CD4-positive, alpha-beta memory T cell (primary cell): Measurements from ENCODE around the gene SKI. TPM values are rescaled to one million over a fixed set of nuclear protein-coding genes. Genes with fewer than 3 reads are reported as not detected.

Source experiments
- CTCF ChIA-PET: fragments of 350-600 bp; sonication (Branson Sonifier 250); formaldehyde crosslinking; loops from one replicate; lab custom pipeline; 2021; ENCODE audit warnings: inconsistent platforms; ENCODE audit not compliant: partially characterized antibody; lab: Charles Lee
- POLR2A ChIA-PET: fragments of 350-600 bp; sonication (Branson Sonifier 250); formaldehyde crosslinking; loops from one replicate; lab custom pipeline; 2021; ENCODE audit not compliant: partially characterized antibody; lab: Charles Lee
- DNase-seq, 5 donors: peaks; one replicate each; pipeline versions ENCODE4 v3.0.0 to v3.0.0-alpha.2; 2020 to 2022; ENCODE audit warnings: mixed read lengths in 1 of 5
- H3K27ac ChIP-seq: one replicate; pipeline ENCODE4 v1.7.0; 2013; ENCODE audit warnings: low read depth, low read length
- H3K27me3 ChIP-seq: 2 replicates; pipeline ENCODE4 v1.7.0; 2013; ENCODE audit warnings: mild to moderate bottlenecking, low read length, moderate library complexity; ENCODE audit not compliant: insufficient read depth
- H3K36me3 ChIP-seq: 2 replicates; pipeline ENCODE4 v1.7.0; 2013; ENCODE audit warnings: mild to moderate bottlenecking, low read length, moderate library complexity; ENCODE audit not compliant: insufficient read depth
- H3K4me1 ChIP-seq: 2 replicates; pipeline ENCODE4 v1.7.0; 2013; ENCODE audit warnings: mild to moderate bottlenecking, low read length, moderate library complexity; ENCODE audit not compliant: insufficient read depth
- H3K4me3 ChIP-seq, 2 donors: one replicate each; pipeline ENCODE4 v1.7.0; 2013; ENCODE audit warnings: low read length in 2 of 2, mild to moderate bottlenecking in 1 of 2
- H3K9me3 ChIP-seq, 2 donors: one replicate each; pipeline ENCODE4 v1.7.0; 2013; ENCODE audit warnings: low read length in 2 of 2, control low read depth in 1 of 2; ENCODE audit not compliant: control insufficient read depth in 1 of 2
- H3K27ac Mint-ChIP-seq, 7 donors: one replicate each; pipeline ENCODE4 v1.8.0; 2020 to 2021; ENCODE audit warnings: mixed read lengths in 7 of 7, mild to moderate bottlenecking in 6 of 7, inconsistent platforms in 3 of 7, moderate library complexity in 3 of 7
- H3K27me3 Mint-ChIP-seq, 2 donors: one replicate each; pipeline ENCODE4 v1.8.0; 2020 to 2021; ENCODE audit warnings: mixed read lengths in 2 of 2
- H3K36me3 Mint-ChIP-seq, 2 donors: one replicate each; pipeline ENCODE4 v1.8.0; 2020 to 2021; ENCODE audit warnings: mixed read lengths in 2 of 2, inconsistent platforms in 1 of 2, mild to moderate bottlenecking in 1 of 2
- H3K4me1 Mint-ChIP-seq, 4 donors: one replicate each; pipeline ENCODE4 v1.8.0; 2020 to 2021; ENCODE audit warnings: mixed read lengths in 4 of 4, mild to moderate bottlenecking in 1 of 4
- H3K4me3 Mint-ChIP-seq, 8 donors: one replicate each; pipeline ENCODE4 v1.8.0; 2020 to 2021; ENCODE audit warnings: mixed read lengths in 8 of 8, mild to moderate bottlenecking in 7 of 8, moderate library complexity in 6 of 8, inconsistent platforms in 3 of 8
- H3K9me3 Mint-ChIP-seq, 8 donors: one replicate each; pipeline ENCODE4 v1.8.0; 2020 to 2021; ENCODE audit warnings: mixed read lengths in 8 of 8, mild to moderate bottlenecking in 5 of 8, inconsistent platforms in 3 of 8, moderate library complexity in 1 of 8
- intact Hi-C: fragments of 100-400 bp; cut with micrococcal nuclease; formaldehyde crosslinking; loops from one replicate; pipeline ENCODE4 v1.15.1; 2023
- polyA plus RNA-seq, 2 donors: library from polyadenylated mRNA; unstranded; fragments of 300-500 nt; fragmentation: Illumina TruSeq; gene quantifications; one replicate each; pipeline ENCODE4 v1.2.3, GENCODE V29; 2021
- total RNA-seq, 2 experiments: library from RNA; stranded (reverse); gene quantifications; one replicate each; pipeline ENCODE4 v1.2.3, GENCODE V29; 2021

SKI gene
- total and polyA plus RNA-seq, 4 experiments from 2014 or later: 0.08 to 104 (median 48.5) TPM

DNA sequence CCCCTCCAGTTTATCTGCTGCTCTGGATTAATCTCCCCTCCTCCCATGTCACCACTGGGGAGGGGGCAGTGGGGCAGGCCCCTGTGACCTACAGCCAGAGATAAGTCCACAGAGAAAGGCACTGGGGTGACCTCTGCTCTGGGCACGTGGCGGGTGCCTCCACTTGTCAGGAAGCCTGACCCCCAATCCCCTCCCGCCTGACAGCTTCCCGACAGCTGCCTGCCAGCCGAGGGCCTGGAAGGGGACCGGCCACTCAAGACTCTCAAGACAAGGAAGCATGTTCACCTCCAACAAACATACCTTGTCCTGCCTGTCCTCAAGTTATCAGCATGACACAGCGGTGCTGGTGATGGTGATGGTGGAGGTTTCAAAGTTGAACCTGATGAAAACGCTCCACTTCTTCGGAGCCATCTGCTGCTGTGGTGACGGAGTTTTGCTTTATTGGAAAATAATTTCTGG is 30.4 kb upstream of the SKI start:
- H3K36me3 ChIP-seq: no peaks in the 10 kb centered on the region
- H3K4me3 ChIP-seq: no peak overlapping the region
- ChIA-PET POLR2A (interaction anchor here (1.2 to 5.2 kb wide), 4 partner anchors 10 to 183 kb away, joined by 3 to 78 read pairs (median 36); partner anchors contain the start of gene SKI), CTCF (interaction anchor here (4.1 to 11.5 kb wide), 2 partner anchors 35 to 183 kb away, joined by 40 to 236 read pairs; no protein-coding TSS in a partner anchor)
- H3K4me1 ChIP-seq: peaks cover 52% of the 10 kb centered on the region
- no peaks in the 10 kb centered on the region for H3K9me3 ChIP-seq
- H3K27me3 Mint-ChIP-seq: no peaks in the 10 kb centered on the region
- H3K27ac Mint-ChIP-seq: peak overlapping the region; percentile 29 to 89 (median 62)
- intact Hi-C loops: loop anchor here (5.0 kb wide), 2 partner anchors 65 to 330 kb away; partner anchors contain the start of gene PANK4
- H3K9me3 Mint-ChIP-seq: no peaks in the 10 kb centered on the region
- peaks cover 0 to 2% of the 10 kb centered on the region in 2 donors for H3K36me3 Mint-ChIP-seq
- DNase-seq: no peak
- peaks cover 7 to 37% (median 19%) of the 10 kb centered on the region in 4 donors for H3K4me1 Mint-ChIP-seq
- no peaks in the 10 kb centered on the region for H3K27me3 ChIP-seq
- peak overlapping the region; percentile 68 for H3K27ac ChIP-seq
- peak overlapping the region in 1 of 8 donors; percentile 57 for H3K4me3 Mint-ChIP-seq

DNA sequence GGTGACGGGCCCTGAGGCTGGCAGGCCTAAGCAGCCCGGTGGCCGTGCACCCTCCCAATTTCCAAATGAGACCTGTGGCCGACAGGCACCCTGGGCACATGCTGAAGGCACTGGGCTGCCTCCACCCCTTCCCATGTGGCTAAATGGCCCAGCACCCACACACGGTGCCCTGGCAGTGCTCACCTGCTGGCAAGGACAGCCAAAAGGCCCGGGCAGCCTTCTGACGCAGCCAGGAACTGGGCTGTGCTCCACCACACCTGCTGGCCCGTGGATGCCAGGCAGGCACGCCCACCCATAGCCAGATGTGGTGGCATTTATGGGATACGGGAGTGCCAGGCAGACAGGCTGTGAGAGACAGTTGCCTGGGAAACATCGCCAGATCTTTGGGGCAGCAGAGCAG is 29.5 kb upstream of the SKI start:
- peaks cover 45% of the 10 kb centered on the region for H3K4me1 ChIP-seq
- H3K9me3 ChIP-seq: no peaks in the 10 kb centered on the region
- H3K27me3 Mint-ChIP-seq: no peaks in the 10 kb centered on the region
- H3K4me3 ChIP-seq: no peak overlapping the region
- no peaks in the 10 kb centered on the region for H3K9me3 Mint-ChIP-seq
- H3K36me3 ChIP-seq: no peaks in the 10 kb centered on the region
- H3K4me1 Mint-ChIP-seq: peaks cover 7 to 33% (median 18%) of the 10 kb centered on the region in 4 donors
- H3K27ac ChIP-seq: peak overlapping the region; percentile 68
- no peaks in the 10 kb centered on the region for H3K27me3 ChIP-seq
- intact Hi-C loops: loop anchor here (5.0 kb wide), 2 partner anchors 66 to 329 kb away; partner anchors contain the start of gene PANK4
- peak overlapping the region; percentile 89 to 96 (median 92) for H3K27ac Mint-ChIP-seq
- H3K4me3 Mint-ChIP-seq: peak overlapping the region in 5 of 8 donors; percentile 83 to 90 (median 84)
- H3K36me3 Mint-ChIP-seq: peaks cover 0 to 2% of the 10 kb centered on the region in 2 donors
- no peak for DNase-seq
- CTCF ChIA-PET: interaction anchor here (1.2 to 11.5 kb wide), 5 partner anchors 12 to 182 kb away, joined by 3 to 236 read pairs (median 4); no protein-coding TSS in a partner anchor
- POLR2A ChIA-PET: interaction anchor here (0.8 to 2.9 kb wide), 10 partner anchors 9 to 327 kb away, joined by 3 to 83 read pairs (median 6); partner anchors contain the start of genes MORN1, RER1 and SKI

DNA sequence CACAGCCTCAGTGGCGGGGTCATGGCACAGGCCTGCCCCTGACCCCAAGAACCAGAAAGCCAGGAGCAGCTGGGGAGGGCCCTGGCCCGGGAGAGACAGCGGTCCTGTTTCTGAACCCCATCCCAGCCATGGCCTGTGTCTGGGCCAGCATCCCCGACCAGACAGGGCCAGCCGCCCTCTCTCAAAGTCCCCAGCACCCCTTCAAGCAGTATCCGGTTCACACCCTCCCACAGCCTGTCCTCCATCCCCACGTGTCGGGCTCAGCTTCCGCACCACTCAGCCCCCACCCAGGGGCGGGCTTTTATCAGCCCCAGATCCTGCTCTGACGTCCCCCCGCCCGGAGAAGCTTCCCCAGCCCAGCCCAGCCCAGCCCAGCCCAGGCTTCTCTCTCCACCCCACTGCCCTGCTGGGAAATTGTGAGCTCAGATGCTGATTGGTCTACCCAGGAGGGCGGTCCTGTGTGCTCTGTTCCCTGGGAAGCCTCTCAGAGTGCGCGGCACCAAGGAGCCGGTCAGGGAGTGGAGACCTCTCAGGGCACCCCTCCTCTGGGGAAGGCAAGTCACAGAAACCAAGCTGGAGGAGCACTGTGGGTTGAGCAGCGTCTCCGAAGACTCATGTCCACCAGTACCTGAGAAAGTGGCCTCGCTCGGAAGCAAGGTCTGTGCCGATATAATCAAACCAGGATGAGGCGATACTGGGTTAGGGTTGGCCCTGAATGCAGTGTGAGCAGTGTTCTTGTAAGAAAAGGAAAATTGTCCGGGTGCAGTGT is 28.9 kb upstream of the SKI start:
- peak overlapping the region; percentile 68 for H3K27ac ChIP-seq

DNA sequence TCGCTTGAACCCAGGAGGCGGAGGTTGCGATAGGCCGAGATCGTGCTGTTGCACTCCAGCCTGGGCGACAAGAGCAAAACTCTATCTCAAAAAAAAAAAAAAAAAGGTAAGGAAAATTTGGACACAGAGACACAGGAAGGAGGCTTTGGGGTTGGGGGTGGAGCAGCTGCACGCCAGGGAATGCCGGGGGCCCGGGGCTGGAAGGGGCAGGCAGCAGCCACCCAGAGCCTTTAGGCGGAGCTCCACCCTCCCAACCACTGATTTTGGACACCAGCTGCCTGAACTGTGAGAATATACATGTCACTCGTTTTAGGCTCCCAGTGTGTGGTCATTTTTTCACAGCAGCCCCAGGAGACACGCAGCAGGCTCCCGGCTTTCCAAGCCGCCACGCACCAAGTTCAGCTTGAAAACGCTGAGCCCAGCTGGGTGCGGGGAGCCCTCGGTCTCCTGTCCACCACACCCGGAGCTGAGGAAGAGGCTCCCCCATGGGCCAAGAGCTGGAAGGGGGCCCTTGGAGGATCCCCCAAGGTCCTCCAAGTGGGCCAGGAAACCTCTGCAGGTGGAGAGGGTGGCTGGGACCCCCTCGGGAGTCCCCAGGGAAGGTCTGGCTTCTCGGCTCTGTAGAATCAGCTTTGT is 27.7 kb upstream of the SKI start:
- CTCF ChIA-PET: interaction anchor here (1.1 to 11.5 kb wide), 3 partner anchors 51 to 180 kb away, joined by 3 to 236 read pairs (median 4); no protein-coding TSS in a partner anchor

More for the DNA sequence above, 28.9 kb upstream of the SKI start:
- Histone ChIP-seq H3K4me1 (peaks cover 45% of the 10 kb centered on the region), H3K36me3 (no peaks in the 10 kb centered on the region), H3K4me3 (peak overlapping the region; percentile 64 to 68), H3K27me3 (no peaks in the 10 kb centered on the region), H3K9me3 (no peaks in the 10 kb centered on the region)
- Mint-ChIP-seq H3K4me3 (peak overlapping the region; percentile 80 to 90 (median 84)), H3K36me3 (peaks cover 0 to 2% of the 10 kb centered on the region in 2 donors), H3K9me3 (no peaks in the 10 kb centered on the region), H3K27ac (peak overlapping the region; percentile 89 to 96 (median 92)), H3K27me3 (no peaks in the 10 kb centered on the region), H3K4me1 (peaks cover 7 to 33% (median 18%) of the 10 kb centered on the region in 4 donors)
- intact Hi-C loops: loop anchor here (1.0 to 5.0 kb wide), 3 partner anchors 67 to 328 kb away; partner anchors contain the start of gene PANK4
- POLR2A ChIA-PET: interaction anchor here (0.6 to 2.9 kb wide), 18 partner anchors 9 to 386 kb away, joined by 3 to 83 read pairs (median 4); partner anchors contain the start of genes MORN1, RER1 and SKI
- CTCF ChIA-PET: interaction anchor here (0.8 to 11.5 kb wide), 7 partner anchors 12 to 181 kb away, joined by 3 to 236 read pairs (median 4); no protein-coding TSS in a partner anchor
- peak; percentile 78 to 90 (median 81) for DNase-seq

DNA sequence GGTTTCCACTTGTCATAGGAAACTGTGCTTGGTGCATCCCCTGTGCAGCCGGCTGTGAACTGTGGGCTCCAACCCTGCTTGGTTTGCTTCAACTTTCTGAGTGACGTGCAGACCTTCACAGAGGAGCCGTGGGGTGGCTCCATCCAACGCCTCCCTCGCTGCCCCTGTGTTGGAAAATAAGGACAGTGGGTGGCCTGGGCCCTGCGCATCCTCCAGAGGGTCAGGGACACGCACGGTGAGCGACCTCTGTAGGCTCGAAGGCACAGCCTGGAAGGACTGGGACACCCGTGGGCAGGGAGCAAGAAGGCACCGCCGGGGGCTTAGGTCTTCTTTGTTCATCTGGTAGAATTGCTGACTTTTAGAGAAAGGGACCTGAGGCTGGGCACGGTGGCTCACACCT is 27.1 kb upstream of the SKI start:
- H3K27ac ChIP-seq: no peak overlapping the region
- H3K9me3 Mint-ChIP-seq: no peaks in the 10 kb centered on the region
- H3K4me1 ChIP-seq: peaks cover 48% of the 10 kb centered on the region
- no peaks in the 10 kb centered on the region for H3K27me3 Mint-ChIP-seq
- no peaks in the 10 kb centered on the region for H3K9me3 ChIP-seq
- DNase-seq: no peak
- CTCF ChIA-PET: interaction anchor here (0.7 kb wide), 1 partner anchor 348 kb away, joined by 3 read pairs; no protein-coding TSS in a partner anchor
- POLR2A ChIA-PET: interaction anchor here (0.6 to 2.9 kb wide), 2 partner anchors 30 to 91 kb away, joined by 3 to 83 read pairs; partner anchors contain the start of gene SKI
- H3K36me3 ChIP-seq: no peaks in the 10 kb centered on the region
- H3K36me3 Mint-ChIP-seq: no peaks in the 10 kb centered on the region
- H3K4me1 Mint-ChIP-seq: peaks cover 10 to 37% (median 17%) of the 10 kb centered on the region in 4 donors
- no peak overlapping the region for H3K4me3 ChIP-seq
- peak overlapping the region in 3 of 8 donors; percentile 25 to 29 (median 25) for H3K4me3 Mint-ChIP-seq
- H3K27me3 ChIP-seq: no peaks in the 10 kb centered on the region
- H3K27ac Mint-ChIP-seq: peak overlapping the region in 2 of 7 donors; percentile 12 to 79
- intact Hi-C loops: no loop called here

More for the DNA sequence above, 27.7 kb upstream of the SKI start:
- H3K4me1 Mint-ChIP-seq: peaks cover 7 to 33% (median 15%) of the 10 kb centered on the region in 4 donors
- Histone ChIP-seq H3K9me3 (no peaks in the 10 kb centered on the region), H3K27me3 (no peaks in the 10 kb centered on the region), H3K4me1 (peaks cover 45% of the 10 kb centered on the region), H3K36me3 (no peaks in the 10 kb centered on the region), H3K27ac (no peak overlapping the region), H3K4me3 (no peak overlapping the region)
- DNase-seq: no peak
- no peaks in the 10 kb centered on the region for H3K9me3 Mint-ChIP-seq
- peak overlapping the region in 2 of 7 donors; percentile 89 to 95 for H3K27ac Mint-ChIP-seq
- no peaks in the 10 kb centered on the region for H3K36me3 Mint-ChIP-seq
- intact Hi-C loops: no loop called here
- H3K27me3 Mint-ChIP-seq: no peaks in the 10 kb centered on the region
- H3K4me3 Mint-ChIP-seq: no peak overlapping the region
- POLR2A ChIA-PET: interaction anchor here (0.6 to 2.9 kb wide), 8 partner anchors 31 to 385 kb away, joined by 3 to 83 read pairs (median 7); partner anchors contain the start of genes MORN1, RER1 and SKI

DNA sequence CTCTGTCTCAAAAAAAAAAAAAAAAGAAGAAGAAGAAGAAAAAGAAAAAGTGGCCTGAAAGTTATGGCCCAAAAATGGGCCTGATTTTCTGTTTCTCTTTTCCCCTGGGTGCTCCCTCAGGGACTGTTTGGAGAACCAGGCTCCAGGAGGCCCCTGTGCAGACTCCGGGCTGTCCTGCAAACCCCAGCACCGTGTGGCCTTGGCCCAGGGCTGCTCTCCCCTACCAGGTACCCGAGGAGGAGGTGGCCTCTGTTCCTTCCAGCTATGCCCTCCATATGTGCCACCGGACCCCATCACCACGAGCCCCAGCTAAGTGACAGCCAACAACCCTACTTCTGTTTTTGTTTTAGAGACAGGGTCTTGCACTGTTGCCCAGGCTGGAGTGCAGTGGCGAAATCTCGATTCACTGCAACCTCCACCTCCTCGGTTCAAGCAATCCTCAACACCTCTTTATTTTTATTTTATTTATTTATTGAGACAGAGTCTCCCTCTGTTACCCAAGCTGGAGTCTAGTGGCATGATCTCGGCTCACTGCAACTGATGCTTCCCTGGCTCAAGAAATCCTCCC is 26.0 kb upstream of the SKI start:
- Mint-ChIP-seq H3K9me3 (no peaks in the 10 kb centered on the region), H3K27me3 (no peaks in the 10 kb centered on the region), H3K36me3 (no peaks in the 10 kb centered on the region), H3K27ac (peak overlapping the region in 3 of 7 donors; percentile 30 to 80 (median 61)), H3K4me3 (peak overlapping the region in 1 of 8 donors; percentile 25), H3K4me1 (peaks cover 10 to 39% (median 17%) of the 10 kb centered on the region in 4 donors)
- H3K4me1 ChIP-seq: peaks cover 51% of the 10 kb centered on the region
- H3K9me3 ChIP-seq: no peaks in the 10 kb centered on the region
- no peak overlapping the region for H3K4me3 ChIP-seq
- POLR2A ChIA-PET: interaction anchor here (1.4 to 1.7 kb wide), 2 partner anchors 32 to 53 kb away, joined by 3 to 6 read pairs; no protein-coding TSS in a partner anchor
- no peak overlapping the region for H3K27ac ChIP-seq
- CTCF ChIA-PET: interaction anchor here (0.7 to 2.4 kb wide), 6 partner anchors 28 to 1287 kb away, joined by 3 to 9 read pairs (median 4); no protein-coding TSS in a partner anchor
- no peaks in the 10 kb centered on the region for H3K27me3 ChIP-seq
- intact Hi-C loops: no loop called here
- no peaks in the 10 kb centered on the region for H3K36me3 ChIP-seq
- DNase-seq: no peak
